ENCODE results near the gene DCTD.

The DCTD gene

GRCh38 chr4:182862921-182863320, 54.3 kb downstream of the DCTD start:
- DNase-seq: no peak

- DNase-seq: no peak
Measured at GRCh38 chr4:182862141-182862875, 54.9 kb downstream of the DCTD start.

- DNase-seq: no peak
Measured at GRCh38 chr4:182861346-182861745, 55.8 kb downstream of the DCTD start.

DNA sequence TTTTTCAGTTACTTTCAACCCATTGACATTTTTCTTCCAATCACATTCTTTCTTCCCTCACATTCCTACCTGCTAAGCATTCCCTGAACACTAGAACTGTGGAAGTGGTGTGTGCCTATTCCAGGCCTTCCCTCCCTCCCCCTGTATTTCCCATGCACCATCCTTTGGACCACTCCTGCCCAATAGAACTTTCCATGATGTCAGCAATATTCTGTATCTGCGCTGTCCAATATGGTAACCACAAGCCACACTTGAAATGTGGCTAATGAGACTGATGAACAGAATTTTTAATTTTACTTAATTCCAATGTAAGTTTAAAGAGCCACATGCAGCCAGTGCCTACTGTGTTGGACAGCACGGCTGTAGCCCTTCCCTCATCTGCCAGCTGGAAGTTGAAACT, 57.5 kb downstream of the DCTD start:
- DNase-seq: no peak

- no peak for DNase-seq
Measured at GRCh38 chr4:182858711-182859110, 58.5 kb downstream of the DCTD start.

- DNase-seq: no peak
Measured at GRCh38 chr4:182856862-182857261, 60.3 kb downstream of the DCTD start.

GRCh38 chr4:182855877-182856276, 61.3 kb downstream of the DCTD start:
- no peak for DNase-seq

DNA sequence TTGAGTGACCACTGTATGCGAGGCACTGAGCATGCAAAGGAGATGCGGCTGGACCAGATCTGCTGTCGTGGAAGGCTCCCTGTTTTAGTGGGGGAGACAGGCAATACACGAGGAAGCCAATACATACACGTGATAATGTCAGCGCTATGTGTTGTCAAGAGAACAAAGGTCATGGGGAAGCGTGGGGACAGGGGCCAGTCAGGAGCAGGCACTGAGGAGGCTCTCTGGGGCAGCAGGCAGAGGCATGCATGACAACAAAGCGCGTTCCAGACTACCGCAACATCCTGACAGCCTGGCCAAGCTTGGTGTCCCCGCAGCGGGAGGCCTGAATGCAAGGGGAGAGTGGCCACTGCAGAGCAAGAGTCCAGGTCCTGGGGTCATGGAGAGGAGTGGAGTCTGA, 61.9 kb downstream of the DCTD start:
- no peak for DNase-seq

DNA sequence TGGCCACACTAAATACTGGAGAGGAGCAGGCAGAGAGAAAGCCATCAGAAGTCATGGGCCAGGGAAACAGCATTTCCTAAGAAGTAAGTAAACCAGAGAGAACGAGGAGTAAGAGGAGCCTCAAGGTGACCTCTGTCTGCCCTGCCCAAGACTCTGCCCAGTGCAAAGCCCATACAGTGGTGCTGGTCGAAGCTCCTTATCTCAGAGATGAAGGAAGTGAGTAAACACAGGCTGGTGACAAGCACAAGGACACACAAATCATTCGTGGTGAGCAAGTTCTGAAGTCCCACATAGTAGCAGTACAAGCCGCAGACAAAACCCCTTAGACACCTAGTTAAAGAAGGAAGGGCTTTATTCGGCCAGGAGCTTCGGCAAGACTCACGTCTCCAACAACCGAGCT, 62.7 kb downstream of the DCTD start:
- no peak for DNase-seq

DNA sequence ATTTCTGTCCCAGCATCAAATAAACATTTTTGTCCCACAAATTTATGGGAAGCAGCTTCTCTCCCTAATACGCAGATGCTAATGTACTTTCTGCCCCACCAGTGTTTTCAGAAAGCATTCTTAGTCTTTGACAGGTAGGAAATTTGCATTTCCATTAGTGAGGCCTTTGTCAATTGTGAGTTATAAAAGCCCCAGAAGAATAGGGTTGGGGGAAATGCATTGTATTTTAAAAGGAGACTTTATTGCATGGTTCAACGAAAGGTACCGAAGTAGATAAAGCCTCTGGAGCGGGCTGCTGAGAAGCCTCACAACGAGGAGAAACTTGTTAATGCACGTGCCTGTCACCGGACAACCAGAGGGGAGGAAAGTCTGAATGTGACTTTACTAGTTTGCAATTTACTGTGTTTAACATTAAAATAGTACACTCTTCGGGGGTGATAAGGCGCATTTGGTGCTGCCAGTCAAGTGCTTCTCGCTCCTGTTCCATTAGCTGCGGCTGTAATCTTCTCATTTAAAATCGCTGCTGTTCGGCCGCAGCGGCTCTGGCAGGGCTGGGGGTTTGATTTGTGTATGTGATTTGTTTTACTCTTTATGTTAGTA, 63.4 kb downstream of the DCTD start:
- DNase-seq: no peak

DNA sequence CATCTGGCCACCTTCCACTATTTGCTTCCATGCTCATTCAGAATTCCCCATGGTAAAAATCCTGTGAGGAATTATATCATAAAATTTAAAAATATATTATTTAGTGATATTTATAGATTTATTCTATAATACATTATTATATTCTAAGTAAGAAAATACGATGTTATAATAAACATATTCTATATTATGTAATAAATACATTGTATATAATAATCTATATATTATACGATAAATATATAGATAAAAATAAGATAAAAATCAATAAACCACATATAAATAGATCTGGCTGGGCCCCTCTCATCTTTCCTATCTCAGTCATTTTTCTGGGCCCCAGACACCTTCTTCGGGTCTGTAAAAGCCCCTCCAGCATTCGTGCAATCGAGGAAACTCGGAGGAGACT, 68.5 kb downstream of the DCTD start:
- DNase-seq: no peak

DNA sequence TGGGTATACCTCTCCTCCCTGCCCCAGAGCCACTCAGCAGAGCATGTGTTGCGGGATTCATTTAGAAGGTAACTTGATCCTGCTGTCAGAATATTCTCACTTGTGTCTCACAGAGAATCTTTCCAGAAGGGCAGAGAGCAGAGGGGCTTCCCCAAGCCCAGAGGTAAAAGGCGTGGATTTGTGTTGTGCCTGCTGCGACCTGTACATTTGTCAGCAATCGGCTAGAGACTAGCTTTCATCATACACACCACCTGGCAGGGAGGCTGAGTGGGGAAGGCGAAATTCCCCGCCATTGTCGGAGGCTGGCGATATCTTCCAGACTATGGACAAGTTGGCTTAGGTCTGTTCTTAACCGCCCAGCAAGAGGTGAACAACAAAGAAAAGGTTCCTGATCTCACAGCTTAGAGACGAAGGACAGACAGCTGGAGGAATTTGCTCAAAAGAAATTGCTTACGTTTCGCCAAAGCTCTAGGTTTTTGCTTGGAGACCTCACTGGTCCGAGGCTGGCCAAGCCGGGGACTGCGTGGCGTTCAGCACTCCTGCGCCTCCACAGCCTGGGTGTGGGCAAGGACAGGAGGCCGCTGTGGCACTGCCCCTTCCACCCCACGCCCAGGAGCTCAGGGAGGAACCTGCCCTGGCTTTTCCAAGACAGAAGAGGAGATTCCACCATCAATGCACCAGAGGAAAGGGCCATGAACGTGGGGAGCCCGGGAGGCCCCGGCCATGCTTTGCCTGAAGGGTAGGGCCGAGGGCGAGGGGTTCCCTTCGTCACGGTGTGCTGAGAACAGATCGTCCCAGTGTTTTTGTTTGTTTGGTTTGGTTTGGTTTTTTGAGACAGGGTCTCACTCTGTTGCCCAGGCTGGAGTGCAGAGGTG, 69.4 kb downstream of the DCTD start:
- DNase-seq: no peak

DNA sequence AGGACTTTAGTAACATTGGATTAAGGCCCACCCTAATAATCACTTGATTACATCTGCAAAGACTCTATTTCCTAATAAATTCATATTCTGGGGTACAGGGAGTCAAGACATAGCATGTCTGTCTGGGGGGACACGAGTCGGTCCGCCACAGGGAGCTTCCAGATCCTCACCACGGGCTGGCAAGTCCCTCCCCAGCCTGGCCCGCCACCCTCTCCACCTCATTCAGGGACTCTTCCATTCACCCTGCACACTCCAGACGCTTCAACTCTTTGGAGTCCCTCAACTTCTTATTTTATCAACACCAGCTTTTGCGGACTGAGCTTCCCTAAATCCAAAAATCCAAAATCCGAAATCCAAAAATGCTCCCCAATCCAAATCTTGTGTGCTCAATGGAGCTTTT, 71.2 kb downstream of the DCTD start:
- DNase-seq: no peak

- DNase-seq: no peak
Measured at GRCh38 chr4:182845618-182846017, 71.6 kb downstream of the DCTD start.

- no peak for DNase-seq
Measured at GRCh38 chr4:182843808-182844325, 73.3 kb downstream of the DCTD start.

GRCh38 chr4:182842759-182843390, 74.3 kb downstream of the DCTD start:
- no peak for DNase-seq

- no peak for DNase-seq
Measured at GRCh38 chr4:182842104-182842600, 75.0 kb downstream of the DCTD start.

DNA sequence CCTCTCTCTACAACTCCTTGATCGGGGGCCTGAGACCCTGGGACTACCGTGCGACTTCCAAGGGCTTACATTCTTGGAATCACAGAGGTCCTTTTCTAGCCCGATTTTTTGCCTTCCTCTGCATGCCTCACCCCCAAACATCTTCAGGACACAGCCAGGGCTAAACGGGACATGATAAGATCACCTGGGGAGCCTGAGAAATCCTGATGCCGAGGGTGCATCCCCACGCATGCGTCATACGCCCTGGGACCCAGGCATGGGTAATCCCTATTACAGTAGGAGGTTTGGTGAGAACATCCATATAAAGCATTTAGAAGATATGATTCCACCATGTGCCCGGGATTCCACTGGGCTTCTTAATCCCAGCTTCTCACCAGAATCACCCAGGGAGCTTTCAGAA, 77.1 kb downstream of the DCTD start:
- no peak for DNase-seq

All from NCI-H187 treated with DMSO at 0.1 percent for 48 hours (cell line).